A673 (cell line): ENCODE data around the gene USP17L12. TPM values are rescaled to one million over a fixed set of nuclear protein-coding genes. Genes with fewer than 3 reads are reported as not detected.
"Not testable (repeated sequence)": the region's sequence is repeated elsewhere in the genome, so short reads cannot be mapped to it uniquely, and the experiment has no call there.

Source experiments
- BruUV-seq: library from RNA; stranded (reverse); fragments of 400-500 nt; replicated peaks from 2 replicates; lab custom pipeline; 2021; lab: Mats Ljungman, UMichigan
- CTCF ChIA-PET: fragments of 300-600 bp; sonication (Branson Sonifier 250); formaldehyde crosslinking; loops from one replicate; lab custom pipeline; 2022; ENCODE audit warnings: antibody characterized with exemption; lab: Charles Lee
- POLR2A ChIA-PET: fragments of 300-600 bp; sonication (Branson Sonifier 250); formaldehyde crosslinking; loops from one replicate; lab custom pipeline; 2022; ENCODE audit warnings: antibody characterized with exemption; ENCODE audit not compliant: low non-redundant PET; lab: Charles Lee
- DNase-seq: peaks from one replicate; pipeline ENCODE4 v3.0.0-alpha.2; 2015; ENCODE audit warnings: low spot score
- H3K27ac ChIP-seq: fragments of 200-600 bp; sonication (generic); 2 replicates; pipeline ENCODE4 v1.5.1; 2016; ENCODE audit warnings: mixed run types, low read depth, mild to moderate bottlenecking, mixed read lengths, antibody characterized with exemption, low read length; ENCODE audit not compliant: poor library complexity, severe bottlenecking
- H3K27me3 ChIP-seq: fragments of 200-600 bp; sonication (generic); replicated peaks from 2 replicates; pipeline ENCODE4 v1.6.1; 2017; ENCODE audit warnings: mixed run types, low read depth, mild to moderate bottlenecking, mixed read lengths, antibody characterized with exemption, low read length; ENCODE audit not compliant: insufficient read depth, poor library complexity
- H3K36me3 ChIP-seq: fragments of 200-600 bp; sonication (generic); 2 replicates; pipeline ENCODE4 v1.6.1; 2016; ENCODE audit warnings: mixed run types, mild to moderate bottlenecking, mixed read lengths, antibody characterized with exemption, low read length; ENCODE audit not compliant: insufficient read depth, poor library complexity, severe bottlenecking
- H3K4me1 ChIP-seq: fragments of 200-600 bp; sonication (generic); 2 replicates; pipeline ENCODE4 v1.6.1; 2017; ENCODE audit warnings: mixed run types, mild to moderate bottlenecking, mixed read lengths, antibody characterized with exemption, low read length; ENCODE audit not compliant: insufficient read depth, poor library complexity, severe bottlenecking
- H3K4me3 ChIP-seq: fragments of 200-600 bp; sonication (generic); 2 replicates; pipeline ENCODE4 v1.5.1; 2016; ENCODE audit warnings: low read depth, mixed run types, mild to moderate bottlenecking, mixed read lengths, low read length; ENCODE audit not compliant: poor library complexity, severe bottlenecking
- H3K9me3 ChIP-seq: fragments of 200-600 bp; sonication (generic); 2 replicates; pipeline ENCODE4 v1.6.1; 2016; ENCODE audit warnings: mixed run types, low read depth, mild to moderate bottlenecking, mixed read lengths, antibody characterized with exemption, low read length; ENCODE audit not compliant: poor library complexity, severe bottlenecking
- intact Hi-C: fragments of 100-400 bp; cut with micrococcal nuclease; formaldehyde crosslinking; loops from one replicate; pipeline ENCODE4 v1.10.0; 2022; ENCODE audit not compliant: unreplicated experiment
- total RNA-seq: library from RNA; stranded (reverse); gene quantifications from 2 replicates; pipeline ENCODE4 v1.2.3, GENCODE V29; 2021

Gene USP17L12
- total RNA-seq, 1 experiment from 2014 or later: not detected

GRCh38 chr4:9238461-9238860 is 18.5 kb downstream of the USP17L12 start:
- POLR2A ChIA-PET: not testable (repeated sequence)
- DNase-seq: peak; percentile 0

GRCh38 chr4:9243579-9243978 is 23.6 kb downstream of the USP17L12 start, which contains the start of gene USP17L17:
TSS of gene USP17L17 (plus strand) at chr4:9243879. CDS start at chr4:9243879, 0 bp downstream.
- POLR2A ChIA-PET, BruUV-seq, H3K27me3 ChIP-seq, H3K36me3 ChIP-seq, H3K4me3 ChIP-seq, H3K4me1 ChIP-seq, H3K27ac ChIP-seq, CTCF ChIA-PET, intact Hi-C loops, H3K9me3 ChIP-seq, DNase-seq: not testable (repeated sequence)

More at GRCh38 chr4:9238461-9238860, 18.5 kb downstream of the USP17L12 start:
- CTCF ChIA-PET, H3K36me3 ChIP-seq, H3K27me3 ChIP-seq, H3K4me3 ChIP-seq, intact Hi-C loops, H3K4me1 ChIP-seq, H3K9me3 ChIP-seq, H3K27ac ChIP-seq, BruUV-seq: not testable (repeated sequence)

GRCh38 chr4:9247953-9248680 is 28.2 kb downstream of the USP17L12 start, which contains the start of gene USP17L18:
TSS of gene USP17L18 (plus strand) at chr4:9248630. CDS start at chr4:9248630, 0 bp downstream.
- H3K27me3 ChIP-seq, H3K9me3 ChIP-seq, BruUV-seq, H3K36me3 ChIP-seq, intact Hi-C loops, CTCF ChIA-PET, POLR2A ChIA-PET, H3K27ac ChIP-seq, H3K4me1 ChIP-seq, H3K4me3 ChIP-seq: not testable (repeated sequence)
- peak; percentile 7 for DNase-seq

GRCh38 chr4:9253078-9253477 is 33.1 kb downstream of the USP17L12 start, which contains the start of gene USP17L19:
TSS of gene USP17L19 (plus strand) at chr4:9253378. CDS start at chr4:9253378, 0 bp downstream.
- H3K36me3 ChIP-seq, POLR2A ChIA-PET, H3K4me1 ChIP-seq, BruUV-seq, H3K27ac ChIP-seq, intact Hi-C loops, CTCF ChIA-PET, H3K9me3 ChIP-seq, H3K4me3 ChIP-seq, H3K27me3 ChIP-seq, DNase-seq: not testable (repeated sequence)

- POLR2A ChIA-PET, H3K4me3 ChIP-seq, BruUV-seq, H3K4me1 ChIP-seq, H3K9me3 ChIP-seq, intact Hi-C loops, DNase-seq, H3K27me3 ChIP-seq, H3K27ac ChIP-seq, H3K36me3 ChIP-seq, CTCF ChIA-PET: not testable (repeated sequence)
Observed at GRCh38 chr4:9257824-9258223, 37.9 kb downstream of the USP17L12 start, which contains the start of gene USP17L20. TSS of gene USP17L20 (plus strand) at chr4:9258124. CDS start at chr4:9258124, 0 bp downstream.

GRCh38 chr4:9262572-9262971 is 42.6 kb downstream of the USP17L12 start, which contains the start of gene USP17L21:
TSS of gene USP17L21 (plus strand) at chr4:9262872. CDS start at chr4:9262872, 0 bp downstream.
- H3K36me3 ChIP-seq, POLR2A ChIA-PET, BruUV-seq: not testable (repeated sequence)

GRCh38 chr4:9267319-9267718 is 47.4 kb downstream of the USP17L12 start, which contains the start of gene USP17L22:
TSS of gene USP17L22 (plus strand) at chr4:9267619. CDS start at chr4:9267619, 0 bp downstream.
- H3K27me3 ChIP-seq, DNase-seq, H3K27ac ChIP-seq, CTCF ChIA-PET, H3K9me3 ChIP-seq, POLR2A ChIA-PET, H3K36me3 ChIP-seq, H3K4me1 ChIP-seq, intact Hi-C loops, H3K4me3 ChIP-seq, BruUV-seq: not testable (repeated sequence)

More at GRCh38 chr4:9262572-9262971, 42.6 kb downstream of the USP17L12 start, which contains the start of gene USP17L21:
- H3K4me1 ChIP-seq, H3K9me3 ChIP-seq, CTCF ChIA-PET, DNase-seq, H3K27me3 ChIP-seq, intact Hi-C loops, H3K4me3 ChIP-seq, H3K27ac ChIP-seq: not testable (repeated sequence)
